ENCODE measurements around the gene AATF. TPM values are rescaled to one million over a fixed set of nuclear protein-coding genes. Genes with fewer than 3 reads are reported as not detected.

AATF gene
- total RNA-seq, 4 donors from 2014 or later = 26.4 to 54.8 (median 32.4) TPM

DNA sequence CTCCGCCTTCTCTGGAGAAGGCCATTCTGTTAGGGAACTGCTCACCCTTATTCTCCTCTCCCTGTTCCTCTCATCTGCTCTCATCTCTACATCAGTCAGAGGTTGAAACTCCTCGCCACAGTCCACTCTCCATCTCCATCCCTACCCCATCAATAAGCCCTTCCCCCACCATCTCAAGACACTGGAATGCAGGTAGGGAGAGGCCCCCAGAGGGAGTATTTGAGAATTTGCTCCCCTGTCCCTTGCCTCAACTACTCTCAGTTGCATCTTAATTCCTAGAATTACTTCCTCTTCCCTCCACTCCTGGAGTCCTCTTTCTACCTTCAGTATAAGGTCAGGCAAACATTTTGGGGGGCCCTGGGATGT, 2.0 kb upstream of the AATF start:
- ATAC-seq (ENCODE audit: low FRiP score) = no peak
- TF ChIP-seq, protein P1, sequence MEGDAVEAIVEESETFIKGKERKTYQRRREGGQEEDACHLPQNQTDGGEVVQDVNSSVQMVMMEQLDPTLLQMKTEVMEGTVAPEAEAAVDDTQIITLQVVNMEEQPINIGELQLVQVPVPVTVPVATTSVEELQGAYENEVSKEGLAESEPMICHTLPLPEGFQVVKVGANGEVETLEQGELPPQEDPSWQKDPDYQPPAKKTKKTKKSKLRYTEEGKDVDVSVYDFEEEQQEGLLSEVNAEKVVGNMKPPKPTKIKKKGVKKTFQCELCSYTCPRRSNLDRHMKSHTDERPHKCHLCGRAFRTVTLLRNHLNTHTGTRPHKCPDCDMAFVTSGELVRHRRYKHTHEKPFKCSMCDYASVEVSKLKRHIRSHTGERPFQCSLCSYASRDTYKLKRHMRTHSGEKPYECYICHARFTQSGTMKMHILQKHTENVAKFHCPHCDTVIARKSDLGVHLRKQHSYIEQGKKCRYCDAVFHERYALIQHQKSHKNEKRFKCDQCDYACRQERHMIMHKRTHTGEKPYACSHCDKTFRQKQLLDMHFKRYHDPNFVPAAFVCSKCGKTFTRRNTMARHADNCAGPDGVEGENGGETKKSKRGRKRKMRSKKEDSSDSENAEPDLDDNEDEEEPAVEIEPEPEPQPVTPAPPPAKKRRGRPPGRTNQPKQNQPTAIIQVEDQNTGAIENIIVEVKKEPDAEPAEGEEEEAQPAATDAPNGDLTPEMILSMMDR (IDR thresholded peaks at IDR 0.05) = no peak
- no peak for DNase-seq (ENCODE audit: low spot score)

GRCh38 chr17:36947922-36948716, 635 bp upstream of the AATF start:
- ATAC-seq (ENCODE audit: low FRiP score) (peak; percentile 53), DNase-seq (ENCODE audit: low spot score) (no peak)
- TF ChIP-seq, protein P1 (IDR thresholded peaks at IDR 0.05) = no peak

GRCh38 chr17:36949461-36949927, 740 bp downstream of the AATF start:
- TF ChIP-seq, protein P1 (IDR thresholded peaks at IDR 0.05) = no peak
- DNase-seq (ENCODE audit: low spot score) = no peak
- peak; percentile 26 for ATAC-seq (ENCODE audit: low FRiP score)

DNA sequence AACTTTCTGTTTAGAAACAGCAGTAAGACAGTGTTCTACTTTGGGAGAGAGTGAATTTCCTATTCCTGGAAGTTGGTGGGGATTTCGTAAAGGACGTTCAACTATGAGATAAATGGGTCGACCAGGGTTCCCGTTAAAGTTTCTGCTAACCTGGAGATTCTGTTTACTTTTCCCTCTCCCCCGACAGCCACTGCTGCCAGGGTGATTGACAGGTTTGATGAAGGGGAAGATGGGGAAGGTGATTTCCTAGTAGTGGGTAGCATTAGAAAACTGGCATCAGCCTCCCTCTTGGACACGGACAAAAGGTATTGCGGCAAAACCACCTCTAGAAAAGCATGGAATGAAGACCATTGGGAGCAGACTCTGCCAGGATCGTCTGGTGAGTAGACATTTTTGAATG, 1.3 kb downstream of the AATF start:
- no peak for ATAC-seq (ENCODE audit: low FRiP score)
- DNase-seq (ENCODE audit: low spot score) = no peak
- TF ChIP-seq, protein P1 (IDR thresholded peaks at IDR 0.05) = no peak

GRCh38 chr17:36951084-36951789, 2.5 kb downstream of the AATF start:
- TF ChIP-seq, protein P1 (IDR thresholded peaks at IDR 0.05) = no peak
- DNase-seq (ENCODE audit: low spot score) (no peak), ATAC-seq (ENCODE audit: low FRiP score) (no peak)

- DNase-seq (ENCODE audit: low spot score) (no peak), ATAC-seq (ENCODE audit: low FRiP score) (no peak)
- TF ChIP-seq, protein P1 (IDR thresholded peaks at IDR 0.05) = no peak
Observed at GRCh38 chr17:36971508-36971907, 22.8 kb downstream of the AATF start.

All from omental fat pad (tissue), 4 donors.